C4-2B (cell line): ENCODE results near the gene CLEC2D.

Source experiments
- CTCF ChIP-seq: fragments of 450-650 bp; conservative IDR thresholded peaks from 2 replicates; pipeline ENCODE4 v1.5.1; 2017; ENCODE audit warnings: mild to moderate bottlenecking
- ZFX ChIP-seq: fragments of 450-650 bp; IDR thresholded peaks from 2 replicates; pipeline ENCODE4 v1.6.1; 2017

GRCh38 chr12:9721394-9722092 lies 52.0 kb downstream of the CLEC2D start:
- no peak for TF ChIP-seq CTCF
- TF ChIP-seq ZFX, result no peak
